HFF-Myc (cell line): ENCODE data around the gene APBA3.

Source experiments
- DNase-seq: peaks from one replicate; pipeline ENCODE4 v3.0.0-alpha.2; 2011; ENCODE audit warnings: low read depth; ENCODE audit errors: extremely low read depth
- H3K4me3 ChIP-seq: replicated peaks from 2 replicates; pipeline ENCODE4 v1.5.1; 2011; ENCODE audit warnings: low read depth, mild to moderate bottlenecking, control low read depth, low read length
- TF ChIP-seq, protein P1 (sequence below): IDR thresholded peaks from 2 replicates; pipeline ENCODE4 v1.5.1; 2012; ENCODE audit warnings: mild to moderate bottlenecking, low read depth, low read length, control low read depth; ENCODE audit errors: missing control alignments

Gene APBA3

DNA sequence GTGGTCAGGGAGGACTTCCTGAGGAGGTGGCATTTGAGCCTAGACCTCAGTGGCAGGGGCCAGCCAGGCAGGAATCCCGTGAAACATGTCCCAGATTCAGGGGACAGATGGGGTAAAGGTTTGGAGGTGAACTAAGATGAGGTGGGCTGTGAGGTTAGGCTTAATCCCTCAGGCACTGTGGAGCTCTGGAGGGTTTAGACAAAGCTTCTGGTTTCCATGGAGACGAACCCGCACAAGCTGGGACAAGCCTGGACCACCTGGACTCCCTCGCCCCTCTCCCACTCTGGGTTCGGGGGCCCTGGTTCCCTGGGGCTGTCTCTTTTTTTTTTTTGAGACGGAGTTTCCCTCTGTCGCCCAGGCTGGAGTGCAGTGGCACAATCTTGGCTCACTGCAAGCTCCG, 37.6 kb downstream of the APBA3 start:
- TF ChIP-seq, protein P1, sequence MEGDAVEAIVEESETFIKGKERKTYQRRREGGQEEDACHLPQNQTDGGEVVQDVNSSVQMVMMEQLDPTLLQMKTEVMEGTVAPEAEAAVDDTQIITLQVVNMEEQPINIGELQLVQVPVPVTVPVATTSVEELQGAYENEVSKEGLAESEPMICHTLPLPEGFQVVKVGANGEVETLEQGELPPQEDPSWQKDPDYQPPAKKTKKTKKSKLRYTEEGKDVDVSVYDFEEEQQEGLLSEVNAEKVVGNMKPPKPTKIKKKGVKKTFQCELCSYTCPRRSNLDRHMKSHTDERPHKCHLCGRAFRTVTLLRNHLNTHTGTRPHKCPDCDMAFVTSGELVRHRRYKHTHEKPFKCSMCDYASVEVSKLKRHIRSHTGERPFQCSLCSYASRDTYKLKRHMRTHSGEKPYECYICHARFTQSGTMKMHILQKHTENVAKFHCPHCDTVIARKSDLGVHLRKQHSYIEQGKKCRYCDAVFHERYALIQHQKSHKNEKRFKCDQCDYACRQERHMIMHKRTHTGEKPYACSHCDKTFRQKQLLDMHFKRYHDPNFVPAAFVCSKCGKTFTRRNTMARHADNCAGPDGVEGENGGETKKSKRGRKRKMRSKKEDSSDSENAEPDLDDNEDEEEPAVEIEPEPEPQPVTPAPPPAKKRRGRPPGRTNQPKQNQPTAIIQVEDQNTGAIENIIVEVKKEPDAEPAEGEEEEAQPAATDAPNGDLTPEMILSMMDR = no peak
- no peak for DNase-seq
- no peak overlapping the region for H3K4me3 ChIP-seq

DNA sequence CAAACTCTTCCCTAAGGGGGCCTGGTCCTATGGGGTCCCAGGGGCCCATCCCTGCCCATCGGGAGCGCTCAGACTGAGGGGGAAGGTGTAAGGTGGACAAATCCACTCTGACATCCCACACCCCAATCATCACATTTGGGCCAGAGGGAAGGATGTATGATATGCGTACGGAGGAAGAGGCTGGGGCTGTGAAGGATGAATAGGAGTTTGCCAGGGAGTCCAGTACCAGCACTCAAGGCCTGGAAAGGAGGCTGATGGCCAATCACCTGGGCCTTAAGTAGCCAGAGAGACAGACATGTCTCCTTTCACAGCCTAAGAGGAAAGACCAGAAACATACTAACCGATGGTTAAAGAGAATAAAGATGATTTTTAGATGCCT, 38.4 kb downstream of the APBA3 start:
- TF ChIP-seq, protein P1 = no peak
- DNase-seq = no peak
- no peak overlapping the region for H3K4me3 ChIP-seq

DNA sequence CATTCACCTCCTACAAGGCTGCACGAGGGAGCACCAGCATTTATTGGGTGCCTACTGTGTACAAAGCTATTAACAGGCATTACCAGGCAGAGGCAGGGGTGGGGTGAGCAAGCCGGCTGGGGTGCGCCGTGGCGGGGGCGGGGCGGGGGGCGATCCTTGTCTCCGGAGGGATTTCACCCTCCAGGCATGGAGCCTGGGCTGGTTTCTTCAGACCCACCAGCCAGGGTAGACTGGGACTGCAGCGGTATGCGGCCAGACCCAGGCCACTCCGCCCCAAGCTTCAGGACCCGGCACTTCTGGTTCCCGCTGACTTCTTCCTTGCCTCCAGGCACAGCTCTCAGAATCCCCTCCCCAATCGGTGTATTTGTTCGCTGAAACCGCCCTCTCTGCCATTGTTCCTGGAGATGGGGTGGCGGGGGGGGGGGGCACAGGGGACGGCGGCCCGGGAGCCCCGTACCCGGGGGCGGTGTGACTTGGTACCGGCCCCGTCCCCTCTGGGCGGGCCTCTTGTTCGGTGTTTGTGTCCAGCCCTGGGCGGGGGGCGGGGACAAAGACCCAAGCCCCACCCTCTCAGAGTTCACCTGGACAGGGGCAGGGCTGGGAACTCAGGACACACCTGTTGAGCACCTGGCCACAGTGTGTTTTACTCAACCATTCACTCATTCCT, 38.9 kb downstream of the APBA3 start:
- no peak for DNase-seq
- TF ChIP-seq, protein P1 = no peak
- no peak overlapping the region for H3K4me3 ChIP-seq

DNA sequence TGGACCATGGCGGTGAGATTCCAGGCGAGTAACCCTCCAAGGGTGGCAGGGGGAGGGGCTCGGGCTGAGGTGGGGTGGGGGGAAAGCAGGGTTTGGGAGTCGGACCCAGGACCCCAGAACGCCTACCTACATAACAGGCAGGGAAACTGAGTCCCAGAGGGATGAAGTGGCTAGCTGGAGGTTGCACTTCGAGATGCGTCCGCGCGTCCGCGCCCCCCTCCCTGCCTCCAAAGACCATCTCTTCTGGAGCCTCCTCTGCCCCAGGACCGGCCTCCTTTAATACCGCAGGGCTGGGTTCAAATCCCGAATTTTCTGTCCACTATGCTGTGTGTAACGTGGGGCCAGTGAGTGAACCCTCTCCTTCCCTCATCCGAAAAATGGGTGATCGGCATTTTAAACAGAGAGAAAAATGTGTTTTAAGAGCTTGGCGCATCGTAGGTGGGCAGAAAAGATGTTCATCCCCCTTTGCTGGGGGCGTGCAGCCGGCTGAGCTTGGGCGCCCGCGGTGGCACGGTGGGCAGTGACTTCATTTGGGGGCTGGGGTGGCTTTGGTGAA, 39.5 kb downstream of the APBA3 start:
- no peak for DNase-seq
- H3K4me3 ChIP-seq = no peak overlapping the region
- TF ChIP-seq, protein P1 = no peak

DNA sequence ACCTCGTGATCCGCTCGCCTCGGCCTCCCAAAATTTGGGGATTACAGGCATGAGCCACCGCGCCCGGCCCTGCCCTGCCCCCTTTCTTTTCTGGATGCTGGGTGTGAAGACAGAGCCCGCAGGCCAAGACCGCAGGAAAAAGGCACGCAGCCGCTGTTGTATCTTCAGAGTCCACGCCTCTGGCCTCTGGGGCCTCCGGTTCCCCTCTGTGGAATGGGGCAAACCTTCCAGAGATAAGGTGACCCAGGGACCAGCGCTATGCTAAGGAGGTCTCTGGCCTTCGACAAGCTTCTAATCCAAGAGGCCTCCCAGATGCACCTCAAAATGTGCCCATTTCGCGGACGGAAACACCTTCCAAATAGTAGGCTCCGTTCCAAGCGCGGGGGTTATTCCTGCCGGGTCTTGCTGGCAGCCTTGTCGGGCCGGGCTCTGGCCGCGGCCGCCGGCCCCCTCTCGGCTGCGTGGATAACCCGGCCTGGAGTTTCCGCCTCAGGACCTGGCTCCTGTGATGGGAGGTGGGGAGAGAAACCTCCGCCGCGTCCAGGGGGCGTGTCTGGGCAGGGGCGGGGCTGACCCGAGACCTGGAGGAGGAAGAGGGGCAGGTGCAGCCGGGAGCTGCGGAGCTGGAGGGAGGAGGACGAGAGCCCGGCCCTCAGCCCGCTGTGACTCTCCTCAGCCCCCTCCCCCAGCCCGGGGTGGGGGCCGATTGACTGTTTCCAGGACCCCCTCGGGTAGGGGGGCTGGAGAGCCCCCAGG, 40.2 kb downstream of the APBA3 start:
- no peak for DNase-seq
- H3K4me3 ChIP-seq = no peak overlapping the region
- TF ChIP-seq, protein P1 = no peak

DNA sequence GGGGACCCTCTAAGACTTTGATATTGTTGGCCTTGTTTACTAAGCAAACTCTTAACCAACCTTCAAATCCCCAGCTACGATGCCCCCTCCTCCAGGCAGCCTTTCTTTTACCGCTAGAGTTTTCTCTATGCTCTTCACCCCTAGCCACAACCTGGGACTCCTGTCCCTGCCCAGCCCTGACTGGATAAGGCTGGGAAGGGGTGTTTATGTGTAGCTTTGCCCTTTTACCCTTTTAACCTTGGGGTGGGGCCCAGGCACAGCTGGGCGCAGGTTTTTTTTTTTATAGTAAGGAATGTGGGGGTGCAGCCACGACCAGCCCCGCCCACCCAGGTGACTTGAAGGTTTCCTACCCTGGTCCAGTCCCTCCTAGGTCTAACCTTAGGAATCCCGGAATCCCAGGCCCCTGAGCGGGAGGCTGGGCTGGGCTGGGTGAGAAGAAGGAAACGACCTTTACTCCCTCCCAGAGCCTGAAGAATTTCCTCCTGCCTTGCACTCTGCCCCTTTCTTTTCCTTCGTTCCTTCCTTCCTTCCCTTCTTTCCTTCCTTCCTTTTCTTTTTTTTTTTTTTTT, 41.1 kb downstream of the APBA3 start:
- H3K4me3 ChIP-seq = no peak overlapping the region
- DNase-seq = no peak
- TF ChIP-seq, protein P1 = no peak
